Panc1 (cell line): Measurements from ENCODE around the gene CYB5R3.

ENCODE experiments used
- CTCF ChIP-seq: fragments of 450-650 bp; IDR thresholded peaks from 2 replicates; pipeline ENCODE4 v1.5.1; 2017; ENCODE audit warnings: mild to moderate bottlenecking
- POLR2AphosphoS5 ChIP-seq: IDR thresholded peaks from 2 replicates; pipeline ENCODE4 v1.6.1; 2012; ENCODE audit warnings: mild to moderate bottlenecking, low read depth, low read length, moderate library complexity

GRCh38 chr22:42643634-42644421 lies 5.4 kb downstream of the CYB5R3 start:
- no peak for TF ChIP-seq CTCF
- no peak for TF ChIP-seq POLR2AphosphoS5
